ENCODE results near the gene GPBP1. TPM values are rescaled to one million over a fixed set of nuclear protein-coding genes. Genes with fewer than 3 reads are reported as not detected.
"Not testable (repeated sequence)": the region's sequence is repeated elsewhere in the genome, so short reads cannot be mapped to it uniquely, and the experiment has no call there.

The GPBP1 gene
- total RNA-seq, 1 donor from 2014 or later, result 45.6 TPM

- peak overlapping the region; percentile 96 for H3K27ac Mint-ChIP-seq (ENCODE audit: unreplicated experiment)
These were observed 3.8 kb downstream of the GPBP1 start for GRCh38 chr5:57177479-57178156.

GRCh38 chr5:57178238-57178637 lies 4.4 kb downstream of the GPBP1 start:
- Mint-ChIP-seq H3K4me1 (ENCODE audit: low read depth) (peaks cover 60% of the 10 kb centered on the region), H3K4me3 (ENCODE audit: unreplicated experiment) (peak overlapping the region; percentile 95), H3K27ac (ENCODE audit: unreplicated experiment) (peak overlapping the region; percentile 96)
- not testable (repeated sequence) for H3K36me3 Mint-ChIP-seq (ENCODE audit: low read depth); H3K27me3 Mint-ChIP-seq (ENCODE audit: low read depth); H3K9me3 Mint-ChIP-seq (ENCODE audit: low read depth); DNase-seq (ENCODE audit: low spot score)

More at GRCh38 chr5:57177479-57178156, 3.8 kb downstream of the GPBP1 start:
- Mint-ChIP-seq H3K36me3 (ENCODE audit: low read depth) (peaks cover 7% of the 10 kb centered on the region), H3K27me3 (ENCODE audit: low read depth) (no peaks in the 10 kb centered on the region), H3K4me1 (ENCODE audit: low read depth) (peaks cover 60% of the 10 kb centered on the region), H3K4me3 (ENCODE audit: unreplicated experiment) (peak overlapping the region; percentile 95), H3K9me3 (ENCODE audit: low read depth) (no peaks in the 10 kb centered on the region)
- TF ChIP-seq CTCF (IDR thresholded peaks at IDR 0.05), result no peak
- no peak for DNase-seq (ENCODE audit: low spot score)

GRCh38 chr5:57179262-57180200 lies 5.7 kb downstream of the GPBP1 start:
- Mint-ChIP-seq H3K4me1 (ENCODE audit: low read depth) (peaks cover 64% of the 10 kb centered on the region), H3K27ac (ENCODE audit: unreplicated experiment) (peak overlapping the region; percentile 86), H3K36me3 (ENCODE audit: low read depth) (peaks cover 11% of the 10 kb centered on the region), H3K4me3 (ENCODE audit: unreplicated experiment) (peak overlapping the region; percentile 95), H3K9me3 (ENCODE audit: low read depth) (peaks cover 3% of the 10 kb centered on the region), H3K27me3 (ENCODE audit: low read depth) (no peaks in the 10 kb centered on the region)
- TF ChIP-seq CTCF (IDR thresholded peaks at IDR 0.05), result no peak
- no peak for DNase-seq (ENCODE audit: low spot score)

- H3K27me3 Mint-ChIP-seq (ENCODE audit: low read depth), result no peaks in the 10 kb centered on the region
- H3K4me3 Mint-ChIP-seq (ENCODE audit: unreplicated experiment), result no peak overlapping the region
- peaks cover 3% of the 10 kb centered on the region for H3K9me3 Mint-ChIP-seq (ENCODE audit: low read depth)
- H3K36me3 Mint-ChIP-seq (ENCODE audit: low read depth), result peaks cover 11% of the 10 kb centered on the region
- peaks cover 65% of the 10 kb centered on the region for H3K4me1 Mint-ChIP-seq (ENCODE audit: low read depth)
- no peak for DNase-seq (ENCODE audit: low spot score)
- H3K27ac Mint-ChIP-seq (ENCODE audit: unreplicated experiment), result no peak overlapping the region
- TF ChIP-seq CTCF (IDR thresholded peaks at IDR 0.05), result no peak
These were observed 7.3 kb downstream of the GPBP1 start for GRCh38 chr5:57181154-57181553.

- peaks cover 7% of the 10 kb centered on the region for H3K36me3 Mint-ChIP-seq (ENCODE audit: low read depth)
- peaks cover 3% of the 10 kb centered on the region for H3K9me3 Mint-ChIP-seq (ENCODE audit: low read depth)
- H3K4me3 Mint-ChIP-seq (ENCODE audit: unreplicated experiment), result no peak overlapping the region
- peaks cover 66% of the 10 kb centered on the region for H3K4me1 Mint-ChIP-seq (ENCODE audit: low read depth)
- no peak for TF ChIP-seq CTCF (IDR thresholded peaks at IDR 0.05)
- H3K27me3 Mint-ChIP-seq (ENCODE audit: low read depth), result no peaks in the 10 kb centered on the region
- H3K27ac Mint-ChIP-seq (ENCODE audit: unreplicated experiment), result peak overlapping the region; percentile 15
- DNase-seq (ENCODE audit: low spot score), result no peak
These were observed 10.5 kb downstream of the GPBP1 start for GRCh38 chr5:57184322-57184721.

Measured in chondrocyte (in vitro differentiated cells).